ENCODE measurements around the gene FN3KRP. TPM values are rescaled to one million over a fixed set of nuclear protein-coding genes. Genes with fewer than 3 reads are reported as not detected.

The FN3KRP gene
- polyA plus RNA-seq, 3 donors from 2014 or later, result 23.7 to 76.6 (median 47.3) TPM

- H3K27ac Mint-ChIP-seq, result no peak overlapping the region
- H3K36me3 Mint-ChIP-seq, result no peaks in the 10 kb centered on the region
- H3K4me1 Mint-ChIP-seq, result no peaks in the 10 kb centered on the region
- H3K4me3 Mint-ChIP-seq, result no peak overlapping the region
- H3K9me3 Mint-ChIP-seq, result no peaks in the 10 kb centered on the region
- peaks cover 0 to 4% (median 2%) of the 10 kb centered on the region in 3 donors for H3K27me3 Mint-ChIP-seq (ENCODE audit: low read depth in 3 of 3)
- no peak for DNase-seq
These were observed 11.6 kb upstream of the FN3KRP start for GRCh38 chr17:82704886-82705285.

- Mint-ChIP-seq H3K27ac (no peak overlapping the region), H3K9me3 (no peaks in the 10 kb centered on the region), H3K27me3 (ENCODE audit: low read depth in 3 of 3) (peaks cover 0 to 4% (median 2%) of the 10 kb centered on the region in 3 donors), H3K36me3 (no peaks in the 10 kb centered on the region), H3K4me3 (no peak overlapping the region), H3K4me1 (no peaks in the 10 kb centered on the region)
- no peak for DNase-seq
These were observed 10.8 kb upstream of the FN3KRP start for GRCh38 chr17:82705756-82706155.

GRCh38 chr17:82709024-82709675 is 7.4 kb upstream of the FN3KRP start:
- peaks cover 0 to 6% (median 0%) of the 10 kb centered on the region in 3 donors for H3K27me3 Mint-ChIP-seq (ENCODE audit: low read depth in 3 of 3)
- H3K4me1 Mint-ChIP-seq, result peaks cover 0 to 3% of the 10 kb centered on the region in 2 donors
- DNase-seq, result no peak
- no peaks in the 10 kb centered on the region for H3K36me3 Mint-ChIP-seq
- H3K27ac Mint-ChIP-seq, result no peak overlapping the region
- no peak overlapping the region for H3K4me3 Mint-ChIP-seq
- no peaks in the 10 kb centered on the region for H3K9me3 Mint-ChIP-seq

- Mint-ChIP-seq H3K9me3 (no peaks in the 10 kb centered on the region), H3K4me3 (no peak overlapping the region), H3K27ac (no peak overlapping the region), H3K27me3 (ENCODE audit: low read depth in 3 of 3) (peaks cover 0 to 6% (median 0%) of the 10 kb centered on the region in 3 donors), H3K36me3 (no peaks in the 10 kb centered on the region), H3K4me1 (peaks cover 0 to 3% of the 10 kb centered on the region in 2 donors)
- DNase-seq, result no peak
These were observed 6.6 kb upstream of the FN3KRP start for GRCh38 chr17:82709676-82710498.

GRCh38 chr17:82710499-82711232 is 5.8 kb upstream of the FN3KRP start:
- H3K27ac Mint-ChIP-seq, result no peak overlapping the region
- H3K4me1 Mint-ChIP-seq, result peaks cover 2 to 3% of the 10 kb centered on the region in 2 donors
- DNase-seq, result no peak
- no peaks in the 10 kb centered on the region for H3K9me3 Mint-ChIP-seq
- H3K4me3 Mint-ChIP-seq, result no peak overlapping the region
- H3K36me3 Mint-ChIP-seq, result no peaks in the 10 kb centered on the region
- H3K27me3 Mint-ChIP-seq (ENCODE audit: low read depth in 3 of 3), result peaks cover 0 to 7% (median 0%) of the 10 kb centered on the region in 3 donors

- peaks cover 18 to 23% of the 10 kb centered on the region in 2 donors for H3K4me1 Mint-ChIP-seq
- peaks cover 0 to 5% (median 0%) of the 10 kb centered on the region in 3 donors for H3K36me3 Mint-ChIP-seq
- H3K27me3 Mint-ChIP-seq (ENCODE audit: low read depth in 3 of 3), result peaks cover 2 to 12% (median 3%) of the 10 kb centered on the region in 3 donors
- H3K4me3 Mint-ChIP-seq, result peak overlapping the region in 3 of 5 donors; percentile 2 to 64 (median 30)
- no peaks in the 10 kb centered on the region for H3K9me3 Mint-ChIP-seq
- DNase-seq, result no peak
- peak overlapping the region in 2 of 6 donors; percentile 53 to 77 for H3K27ac Mint-ChIP-seq
These were observed 3.3 kb upstream of the FN3KRP start for GRCh38 chr17:82713071-82713723.

- Mint-ChIP-seq H3K9me3 (no peaks in the 10 kb centered on the region), H3K27me3 (ENCODE audit: low read depth in 3 of 3) (peaks cover 2 to 12% (median 7%) of the 10 kb centered on the region in 3 donors), H3K36me3 (peaks cover 3 to 21% (median 12%) of the 10 kb centered on the region in 3 donors), H3K4me1 (peaks cover 24 to 25% of the 10 kb centered on the region in 2 donors), H3K4me3 (peak overlapping the region in 3 of 5 donors; percentile 46 to 86 (median 55)), H3K27ac (no peak overlapping the region)
- DNase-seq, result no peak
These were observed 2.6 kb downstream of the FN3KRP start for GRCh38 chr17:82718986-82719685.

GRCh38 chr17:82720204-82720603 is 3.7 kb downstream of the FN3KRP start:
- Mint-ChIP-seq H3K4me3 (no peak overlapping the region), H3K4me1 (peaks cover 24 to 25% of the 10 kb centered on the region in 2 donors), H3K36me3 (peaks cover 3 to 21% (median 12%) of the 10 kb centered on the region in 3 donors), H3K27me3 (ENCODE audit: low read depth in 3 of 3) (peaks cover 2 to 12% (median 7%) of the 10 kb centered on the region in 3 donors), H3K27ac (no peak overlapping the region), H3K9me3 (no peaks in the 10 kb centered on the region)
- no peak for DNase-seq

- H3K4me3 Mint-ChIP-seq, result no peak overlapping the region
- DNase-seq, result no peak
- no peak overlapping the region for H3K27ac Mint-ChIP-seq
- peaks cover 2 to 7% (median 5%) of the 10 kb centered on the region in 3 donors for H3K27me3 Mint-ChIP-seq (ENCODE audit: low read depth in 3 of 3)
- peaks cover 5 to 30% (median 17%) of the 10 kb centered on the region in 3 donors for H3K36me3 Mint-ChIP-seq
- peaks cover 12 to 13% of the 10 kb centered on the region in 2 donors for H3K4me1 Mint-ChIP-seq
- no peaks in the 10 kb centered on the region for H3K9me3 Mint-ChIP-seq
These were observed 6.0 kb downstream of the FN3KRP start for GRCh38 chr17:82722341-82723013.

- peaks cover 4 to 5% of the 10 kb centered on the region in 2 donors for H3K4me1 Mint-ChIP-seq
- peaks cover 0 to 6% (median 2%) of the 10 kb centered on the region in 3 donors for H3K27me3 Mint-ChIP-seq (ENCODE audit: low read depth in 3 of 3)
- no peak for DNase-seq
- H3K27ac Mint-ChIP-seq, result no peak overlapping the region
- H3K9me3 Mint-ChIP-seq, result no peaks in the 10 kb centered on the region
- no peak overlapping the region for H3K4me3 Mint-ChIP-seq
- H3K36me3 Mint-ChIP-seq, result peaks cover 11 to 35% (median 17%) of the 10 kb centered on the region in 3 donors
These were observed 6.8 kb downstream of the FN3KRP start for GRCh38 chr17:82723169-82723807.

- Mint-ChIP-seq H3K9me3 (no peaks in the 10 kb centered on the region), H3K27ac (no peak overlapping the region), H3K4me3 (no peak overlapping the region), H3K36me3 (peaks cover 11 to 33% (median 17%) of the 10 kb centered on the region in 3 donors), H3K27me3 (ENCODE audit: low read depth in 3 of 3) (peaks cover 0 to 2% (median 2%) of the 10 kb centered on the region in 3 donors), H3K4me1 (no peaks in the 10 kb centered on the region)
- no peak for DNase-seq
These were observed 9.9 kb downstream of the FN3KRP start for GRCh38 chr17:82726427-82726826.
